ENCODE results near the gene TNFRSF1B. TPM values are rescaled to one million over a fixed set of nuclear protein-coding genes. Genes with fewer than 3 reads are reported as not detected.

TNFRSF1B gene
- total RNA-seq, 1 experiment from 2014 or later = 0.61 TPM

GRCh38 chr1:12140515-12141162 lies 26.2 kb upstream of the TNFRSF1B start:
- H3K27ac ChIP-seq (ENCODE audit: low read depth, low read length) = no peak overlapping the region
- ChIA-PET RAD21 (ENCODE audit: low non-redundant PET in 1 of 2, low total read pairs in 2 of 2, uncharacterized antibody in 2 of 2, unreplicated experiment in 2 of 2) (no interaction called here), CTCF (interaction anchor here (0.9 kb wide), 1 partner anchor 16 kb away, joined by 3 read pairs; no protein-coding TSS in a partner anchor), POLR2A (no interaction called here)
- DNase-seq (ENCODE audit: low read depth, low spot score) (no peak), ATAC-seq (no peak)
- no peaks in the 10 kb centered on the region for H3K79me2 ChIP-seq (ENCODE audit: insufficient read depth, low read length)
- no peaks in the 10 kb centered on the region for H3K27me3 ChIP-seq (ENCODE audit: insufficient read depth, low read length)
- H3K9me3 ChIP-seq (ENCODE audit: control insufficient read depth in 1 of 2, insufficient read depth in 1 of 2, low read depth in 1 of 2, low read length in 2 of 2) = no peaks in the 10 kb centered on the region
- no peaks in the 10 kb centered on the region for H3K36me3 ChIP-seq (ENCODE audit: control insufficient read depth in 1 of 2, insufficient read depth in 2 of 2, low read length in 2 of 2)
- intact Hi-C loops (cut with micrococcal nuclease) = no loop called here
- no peak overlapping the region for H3K4me2 ChIP-seq (ENCODE audit: low read length)
- 0 out of 4 replicates have a peak, but pooled peaks cover 0 to 5% of the 10 kb centered on the region in 2 experiments for H3K4me1 ChIP-seq (ENCODE audit: control insufficient read depth in 1 of 2, insufficient read depth in 2 of 2, low read length in 2 of 2)
- H3K9me2 ChIP-seq (ENCODE audit: insufficient read depth) = no peaks in the 10 kb centered on the region
- no peak for TF ChIP-seq YY1 (IDR thresholded peaks at IDR 0.05; ENCODE audit: extremely low read depth, insufficient replicate concordance, low read depth, low read length)
- TF ChIP-seq ZBTB33 (IDR thresholded peaks at IDR 0.05; ENCODE audit: extremely low read depth, insufficient replicate concordance, low read length) = no peak
- TF ChIP-seq CTCF (IDR thresholded peaks at IDR 0.05 in 2 of 3, conservative IDR thresholded peaks at IDR 0.05 in 1 of 3; ENCODE audit: borderline replicate concordance in 1 of 3, insufficient read depth in 1 of 3, low read depth in 2 of 3, low read length in 2 of 3) = no peak
- no peak for TF ChIP-seq CEBPB (IDR thresholded peaks at IDR 0.05; ENCODE audit: low read depth)
- no peaks in the 10 kb centered on the region for H4K20me1 ChIP-seq (ENCODE audit: insufficient read depth)
- H2AFZ ChIP-seq (ENCODE audit: low read depth, low read length, poor library complexity, severe bottlenecking) = no peak overlapping the region
- H3K9ac ChIP-seq (ENCODE audit: low read length) = no peak overlapping the region
- no peak overlapping the region for H3K4me3 ChIP-seq (replicated peaks in 1 of 2; ENCODE audit: low read depth in 1 of 2, low read length in 2 of 2)
- BruUV-seq (replicated peaks) = no TSS peak
